Hepatocyte (in vitro differentiated cells): Measurements from ENCODE around the gene GPR65. TPM values are rescaled to one million over a fixed set of nuclear protein-coding genes. Genes with fewer than 3 reads are reported as not detected.

ENCODE experiments used
- DNase-seq: peaks from one replicate; pipeline ENCODE4 v3.0.0-alpha.2; 2016; ENCODE audit warnings: low spot score
- H2AFZ ChIP-seq: fragments of 200-600 bp; sonication (generic); 2 replicates; pipeline ENCODE4 v1.6.0; 2016; ENCODE audit warnings: antibody characterized with exemption, mild to moderate bottlenecking
- H3K27ac ChIP-seq: fragments of 200-600 bp; sonication (generic); 2 replicates; pipeline ENCODE4 v1.5.1; 2016; ENCODE audit warnings: mild to moderate bottlenecking
- H3K27me3 ChIP-seq: fragments of 200-600 bp; sonication (generic); 2 replicates; pipeline ENCODE4 v1.6.1; 2016
- H3K36me3 ChIP-seq: fragments of 200-600 bp; sonication (generic); replicated peaks from 2 replicates; pipeline ENCODE4 v1.5.1; 2016; ENCODE audit warnings: low read depth; ENCODE audit not compliant: insufficient read depth
- H3K4me1 ChIP-seq: fragments of 200-600 bp; sonication (generic); 2 replicates; pipeline ENCODE4 v1.5.1; 2016; ENCODE audit warnings: mild to moderate bottlenecking, moderate library complexity; ENCODE audit not compliant: insufficient read depth
- H3K4me2 ChIP-seq: fragments of 200-600 bp; sonication (generic); 2 replicates; pipeline ENCODE4 v1.6.0; 2016
- H3K4me3 ChIP-seq: fragments of 200-600 bp; sonication (generic); 2 replicates; pipeline ENCODE4 v1.5.1; 2016; ENCODE audit warnings: mild to moderate bottlenecking
- H3K79me2 ChIP-seq: fragments of 200-600 bp; sonication (generic); 2 replicates; pipeline ENCODE4 v1.6.0; 2017; ENCODE audit warnings: mild to moderate bottlenecking
- H3K9me2 ChIP-seq: fragments of 200-600 bp; sonication (generic); replicated peaks from 2 replicates; pipeline ENCODE4 v1.6.0; 2017; ENCODE audit warnings: mild to moderate bottlenecking; ENCODE audit not compliant: insufficient read depth
- H3K9me3 ChIP-seq: fragments of 200-600 bp; sonication (generic); 2 replicates; pipeline ENCODE4 v1.5.1; 2016; ENCODE audit warnings: low read depth, mild to moderate bottlenecking
- H4K20me1 ChIP-seq: fragments of 200-600 bp; sonication (generic); 2 replicates; pipeline ENCODE4 v1.6.0; 2016; ENCODE audit warnings: mild to moderate bottlenecking; ENCODE audit not compliant: insufficient read depth, poor library complexity, severe bottlenecking
- CTCF ChIP-seq: fragments of 200-600 bp; sonication (generic); IDR thresholded peaks from 2 replicates; pipeline ENCODE4 v1.5.1; 2016; ENCODE audit warnings: antibody characterized with exemption, mild to moderate bottlenecking; ENCODE audit not compliant: poor library complexity
- EZH2 ChIP-seq: fragments of 200-600 bp; sonication (generic); IDR thresholded peaks from 2 replicates; pipeline ENCODE4 v1.6.1; 2016; ENCODE audit warnings: antibody characterized with exemption, mild to moderate bottlenecking, borderline replicate concordance
- EZH2phosphoT487 ChIP-seq: fragments of 200-600 bp; sonication (generic); IDR thresholded peaks from one replicate; pipeline ENCODE4 v1.6.1; 2018; ENCODE audit warnings: antibody characterized with exemption, mild to moderate bottlenecking, low read depth, moderate library complexity; ENCODE audit not compliant: unreplicated experiment, severe bottlenecking
- WGBS: methylation state at CpG from one replicate; pipeline ENCODE4 v1.1.6; 2016; ENCODE audit warnings: low lambda C conversion rate; ENCODE audit errors: missing lambda C conversion rate; 5-methylcytosine and 5-hydroxymethylcytosine counted together
- polyA plus RNA-seq: library from polyadenylated mRNA; unstranded; fragments of >200 nt; fragmentation: Nextera tagmentation; extraction: Ambion mirVana; gene quantifications from 2 replicates; pipeline ENCODE4 v1.2.1, GENCODE V29; 2016
- total RNA-seq: library from RNA; depleted of rRNA; stranded (reverse); fragments of >200 nt; gene quantifications from 2 replicates; pipeline ENCODE4 v1.2.3, GENCODE V29; 2014

GPR65 gene
- total and polyA plus RNA-seq, 2 experiments from 2014 or later, result 0.10 to 0.13 TPM

GRCh38 chr14:88032373-88032772, 27.4 kb downstream of the GPR65 start:
- Histone ChIP-seq H3K9me2 (no peaks in the 10 kb centered on the region), H3K79me2 (no peaks in the 10 kb centered on the region), H3K27me3 (no peaks in the 10 kb centered on the region), H2AFZ (no peak overlapping the region), H3K27ac (no peak overlapping the region), H4K20me1 (no peaks in the 10 kb centered on the region), H3K4me1 (no peaks in the 10 kb centered on the region), H3K9me3 (no peaks in the 10 kb centered on the region), H3K4me2 (no peak overlapping the region), H3K4me3 (no peak overlapping the region), H3K36me3 (no peaks in the 10 kb centered on the region)
- TF ChIP-seq EZH2phosphoT487 (no peak), CTCF (no peak)
- 96% methylated on average over 1 of the region's 1 CpG for WGBS
- DNase-seq, result no peak

GRCh38 chr14:88034076-88034475, 29.1 kb downstream of the GPR65 start:
- H3K4me2 ChIP-seq, result no peak overlapping the region
- no peaks in the 10 kb centered on the region for H3K36me3 ChIP-seq
- H4K20me1 ChIP-seq, result no peaks in the 10 kb centered on the region
- TF ChIP-seq EZH2phosphoT487, result no peak
- no peak for TF ChIP-seq EZH2
- TF ChIP-seq CTCF, result no peak
- no peaks in the 10 kb centered on the region for H3K79me2 ChIP-seq
- H3K4me3 ChIP-seq, result no peak overlapping the region
- no peaks in the 10 kb centered on the region for H3K9me3 ChIP-seq
- no peak for DNase-seq
- no peaks in the 10 kb centered on the region for H3K9me2 ChIP-seq
- no peak overlapping the region for H3K27ac ChIP-seq
- WGBS, result 80% methylated on average over 2 of the region's 2 CpGs
- no peak overlapping the region for H2AFZ ChIP-seq
- H3K27me3 ChIP-seq, result no peaks in the 10 kb centered on the region
- no peaks in the 10 kb centered on the region for H3K4me1 ChIP-seq

GRCh38 chr14:88036422-88036821, 31.5 kb downstream of the GPR65 start:
- no peaks in the 10 kb centered on the region for H3K9me2 ChIP-seq
- no peaks in the 10 kb centered on the region for H3K36me3 ChIP-seq
- H3K4me1 ChIP-seq, result no peaks in the 10 kb centered on the region
- TF ChIP-seq EZH2 (no peak), EZH2phosphoT487 (no peak), CTCF (no peak)
- H3K79me2 ChIP-seq, result no peaks in the 10 kb centered on the region
- H4K20me1 ChIP-seq, result no peaks in the 10 kb centered on the region
- no peak overlapping the region for H3K4me2 ChIP-seq
- H3K9me3 ChIP-seq, result no peaks in the 10 kb centered on the region
- DNase-seq, result no peak
- no peak overlapping the region for H3K27ac ChIP-seq
- 83% methylated on average over 2 of the region's 2 CpGs for WGBS
- no peak overlapping the region for H3K4me3 ChIP-seq
- no peaks in the 10 kb centered on the region for H3K27me3 ChIP-seq
- H2AFZ ChIP-seq, result no peak overlapping the region

- H3K36me3 ChIP-seq, result no peaks in the 10 kb centered on the region
- no peak overlapping the region for H2AFZ ChIP-seq
- H3K4me2 ChIP-seq, result no peak overlapping the region
- no peak for DNase-seq
- H3K9me3 ChIP-seq, result no peaks in the 10 kb centered on the region
- no peaks in the 10 kb centered on the region for H4K20me1 ChIP-seq
- no peaks in the 10 kb centered on the region for H3K4me1 ChIP-seq
- 100% methylated on average over 1 of the region's 1 CpG for WGBS
- no peak overlapping the region for H3K27ac ChIP-seq
- no peak overlapping the region for H3K4me3 ChIP-seq
- H3K79me2 ChIP-seq, result no peaks in the 10 kb centered on the region
- no peaks in the 10 kb centered on the region for H3K27me3 ChIP-seq
- H3K9me2 ChIP-seq, result no peaks in the 10 kb centered on the region
- TF ChIP-seq CTCF (no peak), EZH2phosphoT487 (no peak), EZH2 (no peak)
These were observed 32.4 kb downstream of the GPR65 start for GRCh38 chr14:88037325-88037724.
